T47D (cell line): ENCODE data around the gene RDH5.
"Not testable (repeated sequence)": the region's sequence is repeated elsewhere in the genome, so short reads cannot be mapped to it uniquely, and the experiment has no call there.

Experiments
- DNase-seq, 2 experiments: peaks; one replicate each; pipeline versions ENCODE4 v3.0.0 to v3.0.0-alpha.2; 2011 to 2012; ENCODE audit warnings: low read depth in 1 of 2, low spot score in 1 of 2
- JUND ChIP-seq: IDR thresholded peaks from 2 replicates; pipeline ENCODE4 v1.6.1; 2012; ENCODE audit warnings: low read depth
- in situ Hi-C: cut with HindIII; loops from 2 replicates; pipeline ENCODE4 v1.10.0; 2016; ENCODE audit warnings: low sequenced_read_pairs, low pct_unique_long_range_greater_than_20kb

Gene RDH5

DNA sequence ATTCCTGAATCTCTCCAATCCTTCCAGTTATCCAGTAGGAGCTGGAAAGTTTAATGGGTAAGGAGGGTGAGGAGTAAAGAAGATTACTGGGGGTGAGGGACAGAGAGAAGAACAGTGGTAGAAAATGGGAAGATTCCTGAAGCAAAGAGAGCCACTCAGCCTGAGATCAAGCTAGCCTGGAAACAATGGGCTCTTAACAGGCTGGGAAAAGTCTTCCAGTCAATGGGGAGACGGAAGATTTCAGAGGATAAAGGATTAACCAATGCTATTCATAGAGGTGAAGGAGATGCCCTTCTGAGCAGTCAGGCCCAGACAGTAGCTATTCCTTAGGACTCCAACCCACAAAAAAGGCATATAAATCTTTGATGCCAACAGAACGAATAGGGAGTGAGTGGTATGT lies 37.5 kb downstream of the RDH5 start:
- in situ Hi-C loops: no loop called here
- no peak for TF ChIP-seq JUND
- no peak for DNase-seq

DNA sequence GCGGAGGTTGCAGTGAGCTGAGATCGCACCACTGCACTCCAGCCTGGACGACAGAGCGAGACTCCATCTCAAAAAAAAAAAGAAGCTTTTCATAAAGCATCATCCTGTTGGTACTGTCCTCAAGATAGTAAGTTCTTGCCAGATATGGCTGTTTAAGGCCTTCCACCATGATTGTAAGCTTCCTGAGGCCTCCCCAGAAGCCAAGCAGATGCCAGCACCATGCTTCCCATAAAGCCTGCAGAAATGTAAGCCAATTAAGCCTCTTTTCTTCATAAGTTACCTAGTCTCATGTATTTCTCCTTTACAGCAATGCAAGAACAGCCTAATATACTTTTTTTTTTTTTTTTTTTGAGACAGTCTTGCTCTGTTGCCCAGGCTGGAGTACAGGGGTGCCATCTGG lies 38.4 kb downstream of the RDH5 start:
- DNase-seq, in situ Hi-C loops: not testable (repeated sequence)

DNA sequence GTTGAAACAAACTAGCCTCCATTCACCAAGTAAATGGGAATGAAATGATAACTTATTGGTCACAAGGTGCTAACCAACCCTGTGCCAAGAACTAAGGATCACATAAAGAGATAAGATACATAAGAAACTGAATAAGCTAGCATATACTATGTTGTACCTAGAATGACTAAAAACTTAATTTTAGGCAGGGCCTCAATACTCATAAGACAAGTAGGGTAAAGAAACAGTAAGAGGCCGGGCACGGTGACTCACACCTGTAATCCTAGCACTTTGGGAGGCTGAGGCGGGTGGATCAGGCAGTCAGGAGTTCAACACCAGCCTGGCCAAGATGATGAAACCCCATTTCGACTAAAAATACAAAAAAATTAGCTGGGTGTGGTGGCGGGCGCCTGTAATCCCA lies 40.5 kb downstream of the RDH5 start:
- no peak for TF ChIP-seq JUND
- no peak for DNase-seq
- in situ Hi-C loops: no loop called here

DNA sequence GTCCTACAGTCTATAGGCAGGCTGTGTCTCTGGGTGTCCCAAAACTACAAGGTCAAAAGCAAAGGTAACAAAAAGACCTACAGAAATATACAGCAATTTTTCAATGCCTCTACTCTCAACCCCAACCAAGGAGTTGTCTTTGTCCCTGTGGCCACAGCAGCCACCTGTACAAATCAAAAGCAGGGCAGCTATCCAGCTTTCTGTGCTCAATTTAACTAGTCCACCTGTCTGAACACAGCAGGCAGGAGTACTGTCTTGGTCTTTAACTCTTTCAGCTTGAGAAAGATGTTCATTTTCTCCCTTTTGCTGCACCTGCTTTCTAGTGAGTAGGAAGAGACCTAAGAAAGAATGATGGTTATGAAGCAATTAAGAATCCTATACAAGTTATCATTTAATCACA lies 42.5 kb downstream of the RDH5 start:
- DNase-seq: no peak
- in situ Hi-C loops: no loop called here
- no peak for TF ChIP-seq JUND

DNA sequence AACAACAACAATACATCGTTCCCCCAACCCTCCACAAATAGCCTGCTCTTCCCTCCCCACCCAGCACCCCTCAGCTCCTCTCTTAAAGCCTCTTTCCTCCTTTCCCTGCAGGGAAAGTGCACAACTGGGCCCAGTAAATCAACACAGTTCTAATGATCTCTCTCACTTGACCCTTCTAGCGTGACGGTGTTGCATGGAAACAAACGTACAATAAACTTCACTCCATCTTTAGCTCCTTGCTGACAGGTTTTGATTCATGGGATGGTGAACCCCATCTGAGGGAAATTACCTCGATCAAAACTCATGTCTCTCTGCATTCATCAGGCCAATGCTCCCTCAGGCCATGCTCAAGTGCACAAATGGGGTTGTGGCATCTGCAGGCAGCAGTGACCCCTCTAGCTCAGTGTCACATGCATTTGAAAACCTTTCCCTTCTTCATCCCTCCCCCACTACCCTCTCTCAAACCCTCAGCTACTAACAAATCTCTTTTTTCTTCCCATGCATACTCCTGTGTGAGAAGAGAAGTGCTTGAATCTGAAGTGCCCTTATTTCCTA lies 45.6 kb downstream of the RDH5 start:
- no peak for TF ChIP-seq JUND
- in situ Hi-C loops: no loop called here
- DNase-seq: no peak

DNA sequence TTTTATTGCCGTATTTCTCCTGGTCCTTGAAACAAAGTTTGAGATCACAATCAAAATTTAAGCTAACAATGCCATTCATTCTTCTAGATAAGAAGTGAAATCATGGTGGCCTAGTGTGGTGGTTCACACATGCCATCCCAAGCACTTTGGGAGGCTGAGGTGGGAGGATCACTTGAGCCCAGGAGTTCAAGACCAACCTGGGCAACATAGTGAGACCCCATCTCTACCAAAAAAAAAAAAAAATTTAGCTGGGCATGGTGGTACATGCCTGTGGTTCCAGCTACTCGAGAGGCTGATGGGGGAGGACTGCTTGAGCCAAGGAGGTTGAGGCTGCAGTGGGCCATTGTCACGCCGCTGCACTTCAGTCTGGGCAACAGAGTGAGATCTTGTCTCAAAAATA lies 47.0 kb downstream of the RDH5 start:
- DNase-seq: no peak
- in situ Hi-C loops: no loop called here

DNA sequence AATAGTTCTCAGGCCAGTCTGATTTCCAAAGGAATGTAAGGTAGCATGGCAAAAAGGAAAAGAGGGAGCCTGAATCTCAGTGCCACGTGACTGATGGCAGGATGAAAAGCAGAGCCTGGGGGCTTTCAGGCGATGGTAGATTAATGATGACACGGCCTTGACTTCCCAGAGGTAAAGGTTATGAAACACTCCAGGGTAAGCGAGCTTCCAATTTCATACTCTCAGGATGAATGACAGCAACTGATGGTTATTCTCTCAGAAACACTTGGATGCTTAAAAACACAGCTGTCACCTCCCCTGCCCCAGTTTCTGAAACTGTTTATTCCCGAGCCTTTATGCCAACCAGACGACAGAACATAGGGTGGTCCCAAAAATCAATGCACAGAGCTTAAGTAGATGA lies 51.5 kb downstream of the RDH5 start:
- in situ Hi-C loops: no loop called here
- DNase-seq: no peak
- no peak for TF ChIP-seq JUND

More for the DNA sequence above, 47.0 kb downstream of the RDH5 start:
- TF ChIP-seq JUND: no peak
